Panc1 (cell line): Measurements from ENCODE around the gene DAPK1. TPM values are rescaled to one million over a fixed set of nuclear protein-coding genes. Genes with fewer than 3 reads are reported as not detected.

ENCODE experiments used
- ATAC-seq: fragments of 200-7000 bp; cut with Tn5 transposase; 2 replicates; pipeline ENCODE4 v1.9.1; 2020; ENCODE audit warnings: mild to moderate bottlenecking, moderate library complexity
- BruUV-seq: library from RNA; stranded (reverse); fragments of 400-500 nt; replicated peaks from 2 replicates; lab custom pipeline; 2021; lab: Mats Ljungman, UMichigan
- CTCF ChIA-PET: fragments of 300-600 bp; sonication (Branson Sonifier 250); formaldehyde crosslinking; loops from one replicate; lab custom pipeline; 2022; ENCODE audit warnings: antibody characterized with exemption; lab: Charles Lee
- POLR2A ChIA-PET: fragments of 300-600 bp; sonication (Branson Sonifier 250); formaldehyde crosslinking; loops from one replicate; lab custom pipeline; 2022; ENCODE audit warnings: antibody characterized with exemption; lab: Charles Lee
- DNase-seq: peaks from one replicate; pipeline ENCODE4 v3.0.0-alpha.2; 2010; ENCODE audit warnings: low read depth, low spot score
- H3K27ac ChIP-seq: 2 replicates; pipeline ENCODE4 v1.5.1; 2011; ENCODE audit warnings: mild to moderate bottlenecking, low read length, inconsistent platforms
- H3K27me3 ChIP-seq: fragments of 200-500 bp; sonication (Bioruptor generic); 2 replicates; pipeline ENCODE4 v1.6.0; 2014; ENCODE audit warnings: low read length, inconsistent platforms; ENCODE audit not compliant: control insufficient read depth, insufficient read depth
- H3K36me3 ChIP-seq: fragments of 200-500 bp; sonication (Bioruptor generic); 2 replicates; pipeline ENCODE4 v1.5.1; 2014; ENCODE audit warnings: inconsistent platforms, mild to moderate bottlenecking, low read length, moderate library complexity; ENCODE audit not compliant: control insufficient read depth, insufficient read depth
- H3K4me1 ChIP-seq: 2 replicates; pipeline ENCODE4 v1.5.1; 2011; ENCODE audit warnings: inconsistent platforms, mild to moderate bottlenecking, low read length, moderate library complexity; ENCODE audit not compliant: control insufficient read depth, insufficient read depth
- H3K4me3 ChIP-seq, 2 experiments: 2 replicates each; pipeline ENCODE4 v1.5.1; 2011 to 2012; ENCODE audit warnings: low read depth in 2 of 2, low read length in 2 of 2, mild to moderate bottlenecking in 2 of 2, inconsistent platforms in 1 of 2, moderate library complexity in 1 of 2
- H3K9me3 ChIP-seq: fragments of 200-500 bp; sonication (Bioruptor generic); 2 replicates; pipeline ENCODE4 v1.5.1; 2014; ENCODE audit warnings: low read depth, mild to moderate bottlenecking, inconsistent platforms, low read length, moderate library complexity; ENCODE audit not compliant: control insufficient read depth, insufficient read depth
- POLR2AphosphoS5 ChIP-seq: IDR thresholded peaks from 2 replicates; pipeline ENCODE4 v1.6.1; 2012; ENCODE audit warnings: mild to moderate bottlenecking, low read depth, low read length, moderate library complexity
- SIN3A ChIP-seq: IDR thresholded peaks from 2 replicates; pipeline ENCODE4 v1.6.1; 2012; ENCODE audit warnings: low read depth, mild to moderate bottlenecking, low read length, moderate library complexity, borderline replicate concordance; ENCODE audit not compliant: insufficient read depth
- TCF7L2 ChIP-seq: IDR thresholded peaks from 2 replicates; pipeline ENCODE4 v1.6.1; 2011; ENCODE audit warnings: mild to moderate bottlenecking, low read depth, low read length, inconsistent platforms
- in situ Hi-C: cut with HindIII; loops from 2 replicates; pipeline ENCODE4 v1.10.0; 2016; ENCODE audit warnings: low sequenced_read_pairs, low pct_unique_long_range_greater_than_20kb
- intact Hi-C: fragments of 100-400 bp; cut with micrococcal nuclease; formaldehyde crosslinking; loops from one replicate; pipeline ENCODE4 v1.10.0; 2022; ENCODE audit not compliant: unreplicated experiment
- total RNA-seq: library from RNA; stranded (reverse); gene quantifications from one replicate; pipeline ENCODE4 v1.2.1, GENCODE V29; 2021; ENCODE audit not compliant: unreplicated experiment
- TF ChIP-seq, protein P1 (sequence below), 2 experiments: IDR thresholded peaks; 2 replicates each; pipeline ENCODE4 v1.6.1; 2011 to 2012; ENCODE audit warnings: low read depth in 2 of 2, control low read depth in 1 of 2, low read length in 1 of 2, mild to moderate bottlenecking in 1 of 2, moderate library complexity in 1 of 2; ENCODE audit not compliant: insufficient read depth in 1 of 2
- TF ChIP-seq, protein P2 (sequence below): fragments of 450-650 bp; IDR thresholded peaks from 2 replicates; pipeline ENCODE4 v1.5.1; 2017; ENCODE audit warnings: mild to moderate bottlenecking

The DAPK1 gene
- total RNA-seq, 1 experiment from 2014 or later, result 0.87 TPM

DNA sequence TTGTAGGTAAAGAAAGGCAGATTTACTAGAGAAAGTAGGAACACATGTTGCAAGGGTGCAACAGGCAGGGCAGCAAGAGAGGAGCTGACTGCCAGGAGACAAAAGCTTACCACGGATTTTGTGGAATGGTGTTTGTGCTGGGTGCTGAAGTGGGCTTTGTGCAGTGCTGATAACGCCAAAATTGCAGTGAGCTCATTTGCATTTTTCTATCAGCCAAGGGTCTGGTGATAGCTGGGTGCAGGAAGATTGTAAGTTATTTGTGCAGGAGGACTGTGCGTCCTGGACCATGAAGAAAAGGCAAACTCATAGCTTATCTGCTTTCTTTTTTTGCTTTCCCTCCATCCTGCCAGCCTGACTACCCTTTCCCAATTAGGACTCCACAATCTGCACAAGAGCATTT lies 241.9 kb downstream of the DAPK1 start:
- H3K36me3 ChIP-seq, result no peaks in the 10 kb centered on the region
- ChIA-PET CTCF (no interaction called here), POLR2A (no interaction called here)
- DNase-seq (no peak), ATAC-seq (no peak)
- TF ChIP-seq TCF7L2 (no peak), POLR2AphosphoS5 (no peak), SIN3A (no peak)
- TF ChIP-seq, protein P1, sequence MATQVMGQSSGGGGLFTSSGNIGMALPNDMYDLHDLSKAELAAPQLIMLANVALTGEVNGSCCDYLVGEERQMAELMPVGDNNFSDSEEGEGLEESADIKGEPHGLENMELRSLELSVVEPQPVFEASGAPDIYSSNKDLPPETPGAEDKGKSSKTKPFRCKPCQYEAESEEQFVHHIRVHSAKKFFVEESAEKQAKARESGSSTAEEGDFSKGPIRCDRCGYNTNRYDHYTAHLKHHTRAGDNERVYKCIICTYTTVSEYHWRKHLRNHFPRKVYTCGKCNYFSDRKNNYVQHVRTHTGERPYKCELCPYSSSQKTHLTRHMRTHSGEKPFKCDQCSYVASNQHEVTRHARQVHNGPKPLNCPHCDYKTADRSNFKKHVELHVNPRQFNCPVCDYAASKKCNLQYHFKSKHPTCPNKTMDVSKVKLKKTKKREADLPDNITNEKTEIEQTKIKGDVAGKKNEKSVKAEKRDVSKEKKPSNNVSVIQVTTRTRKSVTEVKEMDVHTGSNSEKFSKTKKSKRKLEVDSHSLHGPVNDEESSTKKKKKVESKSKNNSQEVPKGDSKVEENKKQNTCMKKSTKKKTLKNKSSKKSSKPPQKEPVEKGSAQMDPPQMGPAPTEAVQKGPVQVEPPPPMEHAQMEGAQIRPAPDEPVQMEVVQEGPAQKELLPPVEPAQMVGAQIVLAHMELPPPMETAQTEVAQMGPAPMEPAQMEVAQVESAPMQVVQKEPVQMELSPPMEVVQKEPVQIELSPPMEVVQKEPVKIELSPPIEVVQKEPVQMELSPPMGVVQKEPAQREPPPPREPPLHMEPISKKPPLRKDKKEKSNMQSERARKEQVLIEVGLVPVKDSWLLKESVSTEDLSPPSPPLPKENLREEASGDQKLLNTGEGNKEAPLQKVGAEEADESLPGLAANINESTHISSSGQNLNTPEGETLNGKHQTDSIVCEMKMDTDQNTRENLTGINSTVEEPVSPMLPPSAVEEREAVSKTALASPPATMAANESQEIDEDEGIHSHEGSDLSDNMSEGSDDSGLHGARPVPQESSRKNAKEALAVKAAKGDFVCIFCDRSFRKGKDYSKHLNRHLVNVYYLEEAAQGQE (IDR thresholded peaks at IDR 0.05; ENCODE audit: insufficient read depth in 1 of 2, low read depth in 2 of 2, low read length in 1 of 2), result no peak
- TF ChIP-seq, protein P2, sequence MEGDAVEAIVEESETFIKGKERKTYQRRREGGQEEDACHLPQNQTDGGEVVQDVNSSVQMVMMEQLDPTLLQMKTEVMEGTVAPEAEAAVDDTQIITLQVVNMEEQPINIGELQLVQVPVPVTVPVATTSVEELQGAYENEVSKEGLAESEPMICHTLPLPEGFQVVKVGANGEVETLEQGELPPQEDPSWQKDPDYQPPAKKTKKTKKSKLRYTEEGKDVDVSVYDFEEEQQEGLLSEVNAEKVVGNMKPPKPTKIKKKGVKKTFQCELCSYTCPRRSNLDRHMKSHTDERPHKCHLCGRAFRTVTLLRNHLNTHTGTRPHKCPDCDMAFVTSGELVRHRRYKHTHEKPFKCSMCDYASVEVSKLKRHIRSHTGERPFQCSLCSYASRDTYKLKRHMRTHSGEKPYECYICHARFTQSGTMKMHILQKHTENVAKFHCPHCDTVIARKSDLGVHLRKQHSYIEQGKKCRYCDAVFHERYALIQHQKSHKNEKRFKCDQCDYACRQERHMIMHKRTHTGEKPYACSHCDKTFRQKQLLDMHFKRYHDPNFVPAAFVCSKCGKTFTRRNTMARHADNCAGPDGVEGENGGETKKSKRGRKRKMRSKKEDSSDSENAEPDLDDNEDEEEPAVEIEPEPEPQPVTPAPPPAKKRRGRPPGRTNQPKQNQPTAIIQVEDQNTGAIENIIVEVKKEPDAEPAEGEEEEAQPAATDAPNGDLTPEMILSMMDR, result no peak
- no peaks in the 10 kb centered on the region for H3K27me3 ChIP-seq
- BruUV-seq, result no TSS peak
- intact Hi-C loops (no loop called here), in situ Hi-C loops (no loop called here)
- H3K27ac ChIP-seq, result no peak overlapping the region
- no peak overlapping the region for H3K4me3 ChIP-seq
- H3K4me1 ChIP-seq, result no peaks in the 10 kb centered on the region
- no peaks in the 10 kb centered on the region for H3K9me3 ChIP-seq

DNA sequence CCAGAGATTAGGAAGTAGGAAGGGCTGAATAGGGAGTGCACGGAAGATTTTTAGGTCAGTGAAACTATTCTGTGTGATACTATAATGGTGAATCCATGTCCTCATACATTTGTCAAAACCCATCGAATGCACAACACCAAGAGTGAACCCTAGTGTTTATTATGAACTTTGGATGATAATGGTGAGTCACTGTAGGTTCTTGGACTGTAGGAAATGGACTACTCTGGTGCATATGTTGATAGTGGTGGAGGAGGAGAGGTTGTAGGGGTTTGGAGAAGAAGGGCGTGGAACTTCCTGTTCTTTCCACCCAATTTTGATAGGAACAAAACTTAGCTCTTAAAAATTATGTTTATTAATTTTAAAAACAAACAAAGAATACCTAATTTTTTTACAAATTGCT lies 242.5 kb downstream of the DAPK1 start:
- Histone ChIP-seq H3K27me3 (no peaks in the 10 kb centered on the region), H3K9me3 (no peaks in the 10 kb centered on the region), H3K27ac (no peak overlapping the region), H3K4me3 (no peak overlapping the region), H3K36me3 (no peaks in the 10 kb centered on the region), H3K4me1 (no peaks in the 10 kb centered on the region)
- in situ Hi-C loops (no loop called here), intact Hi-C loops (no loop called here)
- CTCF ChIA-PET, result no interaction called here
- DNase-seq, result no peak
- TF ChIP-seq, protein P2, result no peak
- TF ChIP-seq, protein P1 (IDR thresholded peaks at IDR 0.05; ENCODE audit: insufficient read depth in 1 of 2, low read depth in 2 of 2, low read length in 1 of 2), result no peak
- no TSS peak for BruUV-seq
- no peak for ATAC-seq
- POLR2A ChIA-PET, result no interaction called here
